ENCODE results near the gene LCN1.
"Not testable (repeated sequence)": the region's sequence is repeated elsewhere in the genome, so short reads cannot be mapped to it uniquely, and the experiment has no call there.

LCN1 gene

GRCh38 chr9:135546792-135547617, 25.8 kb downstream of the LCN1 start:
- not testable (repeated sequence) for DNase-seq (ENCODE audit: low read depth, low spot score)

DNA sequence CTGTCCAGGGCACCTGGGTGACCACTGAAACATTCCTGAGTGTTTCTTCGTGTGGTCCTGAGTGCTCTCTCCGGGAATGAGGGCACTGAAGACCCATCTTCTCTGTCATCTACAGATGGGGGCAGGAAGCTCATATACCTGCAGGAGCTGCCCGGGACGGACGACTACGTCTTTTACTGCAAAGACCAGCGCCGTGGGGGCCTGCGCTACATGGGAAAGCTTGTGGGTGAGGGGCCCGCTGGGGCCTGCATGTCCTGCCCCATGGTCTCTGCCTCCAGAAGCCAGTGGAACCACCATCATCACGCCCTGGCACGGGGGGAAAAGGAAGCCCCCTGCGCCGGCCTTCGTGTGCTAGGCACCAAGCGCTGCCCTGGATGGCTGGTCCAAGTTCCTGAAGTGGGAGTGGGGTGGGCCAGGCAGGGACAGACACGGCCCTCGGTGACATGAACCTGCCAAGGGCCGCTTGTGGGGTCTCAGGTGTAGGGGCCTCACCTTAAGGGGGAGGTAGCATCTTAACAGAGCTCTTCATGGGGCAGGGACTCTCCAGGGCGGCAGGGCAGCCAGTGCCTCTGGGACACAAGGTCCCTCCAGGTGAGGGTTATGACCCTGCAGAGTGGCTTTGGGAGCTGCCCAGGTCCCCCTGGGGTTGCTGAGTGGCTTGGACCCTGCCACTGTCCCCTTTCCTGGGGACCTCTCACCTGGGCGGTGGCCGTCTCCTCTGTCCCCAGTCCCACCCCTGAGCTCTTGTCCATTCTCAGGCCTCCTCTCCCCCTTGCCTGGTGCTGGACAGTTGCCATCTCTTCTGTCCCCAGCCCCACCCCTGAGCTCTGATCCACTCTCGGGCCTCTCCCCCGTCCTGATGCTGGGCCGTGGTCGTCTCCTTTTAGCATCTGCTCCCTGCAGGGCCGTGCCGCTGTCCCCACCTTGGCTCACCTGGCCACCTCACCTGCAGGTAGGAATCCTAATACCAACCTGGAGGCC, 26.8 kb downstream of the LCN1 start:
- no peak for DNase-seq (ENCODE audit: low read depth, low spot score)

- not testable (repeated sequence) for DNase-seq (ENCODE audit: low read depth, low spot score)
These were observed 28.5 kb downstream of the LCN1 start for GRCh38 chr9:135549478-135550343.

- no peak for DNase-seq (ENCODE audit: low read depth, low spot score)
These were observed 29.2 kb downstream of the LCN1 start for GRCh38 chr9:135550344-135550918.

DNA sequence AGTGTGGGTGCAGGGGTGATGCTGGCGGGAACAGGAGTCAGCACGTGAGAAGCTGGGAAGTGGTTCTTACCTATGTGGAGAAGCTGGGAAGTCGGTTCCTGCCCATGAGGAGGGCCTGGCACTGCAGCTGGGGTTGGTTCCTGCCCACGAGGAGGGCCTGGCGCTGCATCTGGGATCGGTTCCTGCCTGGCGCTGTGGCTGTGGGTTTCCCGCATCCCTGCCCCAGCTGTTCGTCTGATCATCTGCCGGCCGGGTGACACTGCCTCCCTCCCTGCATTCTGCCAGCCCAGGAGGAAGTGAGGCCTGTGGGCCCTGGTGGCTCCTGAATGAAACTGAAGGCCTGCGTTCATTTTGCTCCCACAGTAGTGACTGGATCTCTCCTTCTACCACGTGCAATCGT, 29.8 kb downstream of the LCN1 start:
- DNase-seq (ENCODE audit: low read depth, low spot score): no peak

GRCh38 chr9:135551456-135551855, 30.2 kb downstream of the LCN1 start:
- DNase-seq (ENCODE audit: low read depth, low spot score): no peak

- DNase-seq (ENCODE audit: low read depth, low spot score): no peak
These were observed 30.9 kb downstream of the LCN1 start for GRCh38 chr9:135552021-135552697.

GRCh38 chr9:135552698-135553171, 31.5 kb downstream of the LCN1 start:
- no peak for DNase-seq (ENCODE audit: low read depth, low spot score)

DNA sequence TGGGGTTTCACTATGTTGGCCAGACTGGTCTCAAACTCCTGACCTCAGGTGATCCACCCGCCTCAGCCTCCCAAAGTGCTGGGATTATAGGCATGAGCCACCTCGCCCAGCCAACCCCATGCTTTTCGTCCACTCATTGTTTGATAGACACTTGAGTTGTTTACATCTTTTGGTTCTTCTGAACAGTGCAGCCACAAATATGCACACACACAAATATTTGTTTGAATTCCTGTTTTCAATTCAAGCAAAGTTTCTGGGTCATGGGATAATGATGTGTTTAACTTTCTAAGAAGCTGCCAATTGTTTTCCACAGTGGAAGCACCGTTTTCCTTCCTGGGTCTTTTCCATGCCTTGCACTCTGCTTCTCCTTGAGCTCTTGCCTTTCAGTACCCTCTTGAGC, 33.5 kb downstream of the LCN1 start:
- DNase-seq (ENCODE audit: low read depth, low spot score): no peak

GRCh38 chr9:135555203-135555602, 34.0 kb downstream of the LCN1 start:
- no peak for DNase-seq (ENCODE audit: low read depth, low spot score)

GRCh38 chr9:135555910-135556309, 34.7 kb downstream of the LCN1 start:
- no peak for DNase-seq (ENCODE audit: low read depth, low spot score)

DNA sequence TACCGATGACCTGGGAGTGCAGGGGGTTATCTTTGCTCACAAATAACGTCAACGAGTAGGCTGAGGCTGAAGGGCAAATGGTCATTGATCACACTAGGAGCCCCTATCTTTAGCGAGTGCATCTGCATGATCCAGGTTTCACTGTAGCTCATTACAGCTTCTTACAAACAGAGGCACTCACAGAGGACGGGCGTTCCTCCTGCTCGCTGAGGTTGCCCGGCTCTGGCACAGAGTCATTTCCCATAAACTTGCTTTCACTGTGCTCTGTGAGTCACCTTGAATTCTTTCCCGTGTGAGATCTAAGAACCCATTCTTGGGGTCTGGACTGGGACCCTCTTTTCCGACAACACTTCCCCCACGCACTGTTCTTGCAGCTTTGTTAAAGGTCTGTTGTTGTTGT, 38.4 kb downstream of the LCN1 start:
- DNase-seq (ENCODE audit: low read depth, low spot score): no peak

- no peak for DNase-seq (ENCODE audit: low read depth, low spot score)
These were observed 40.4 kb downstream of the LCN1 start, which contains the start of gene PAEP for GRCh38 chr9:135561391-135562234. TSS of gene PAEP (plus strand) at chr9:135561756.

GRCh38 chr9:135562235-135562745, 41.0 kb downstream of the LCN1 start:
- no peak for DNase-seq (ENCODE audit: low read depth, low spot score)

- DNase-seq (ENCODE audit: low read depth, low spot score): no peak
These were observed 41.8 kb downstream of the LCN1 start for GRCh38 chr9:135563039-135563476.

DNA sequence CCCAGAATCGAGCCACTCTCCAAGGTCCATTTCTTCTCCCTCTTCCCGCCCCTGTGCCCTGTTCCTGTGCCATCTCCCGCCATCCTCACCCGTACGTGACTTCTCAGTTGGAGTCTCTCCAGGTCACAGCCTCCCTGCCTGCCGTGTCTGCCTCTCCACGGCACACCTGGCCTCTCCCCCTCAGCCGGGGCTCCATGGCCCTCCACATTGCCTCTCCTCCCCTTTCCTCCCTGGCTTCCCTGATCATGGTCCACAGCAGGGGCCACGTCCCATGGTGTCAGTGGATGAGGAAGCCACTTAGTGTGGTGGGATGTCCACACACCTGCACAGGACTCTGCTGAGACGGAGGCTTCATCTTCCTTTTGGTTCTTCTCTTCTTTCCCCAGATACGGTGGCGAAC, 42.6 kb downstream of the LCN1 start:
- no peak for DNase-seq (ENCODE audit: low read depth, low spot score)

DNA sequence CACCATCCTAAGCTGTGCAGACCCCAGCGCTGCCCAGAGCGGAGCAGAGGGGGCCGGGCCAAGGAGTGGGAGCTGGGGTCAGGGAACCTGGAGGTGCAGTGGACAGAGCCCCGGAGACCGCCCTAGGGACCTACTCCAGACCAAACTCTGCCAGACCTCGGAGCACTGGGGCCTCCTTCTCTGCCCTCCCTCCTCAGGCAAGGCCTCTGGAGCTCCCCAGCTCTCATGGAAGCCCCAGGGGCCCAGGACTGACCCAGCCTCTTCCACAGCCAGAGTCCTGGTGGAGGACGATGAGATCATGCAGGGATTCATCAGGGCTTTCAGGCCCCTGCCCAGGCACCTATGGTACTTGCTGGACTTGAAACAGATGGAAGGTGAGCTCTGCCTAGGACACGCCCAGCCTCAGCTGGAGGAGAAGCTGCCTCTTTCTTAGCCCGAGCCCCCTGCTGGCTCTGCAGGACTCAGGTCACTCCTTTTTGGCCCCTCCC, 43.9 kb downstream of the LCN1 start:
- no peak for DNase-seq (ENCODE audit: low read depth, low spot score)

DNA sequence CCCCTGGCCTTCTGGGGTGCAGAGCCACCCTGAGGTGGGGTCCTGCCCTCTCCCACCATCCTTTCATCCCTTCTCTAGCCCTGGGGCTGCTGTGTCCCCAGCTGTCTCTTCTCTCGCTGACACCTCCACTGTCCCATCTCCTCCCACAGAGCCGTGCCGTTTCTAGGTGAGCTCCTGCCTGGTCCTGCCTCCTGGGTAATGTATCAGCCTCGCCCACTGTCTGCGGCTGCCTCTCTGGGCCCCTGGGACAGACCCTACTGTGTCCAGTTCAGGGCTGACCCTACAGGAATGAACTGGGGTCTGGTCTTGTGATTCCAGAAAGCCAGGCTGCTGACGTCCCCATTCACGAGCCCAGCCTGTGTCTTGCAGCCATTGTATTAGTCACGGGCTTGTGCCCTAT, 44.4 kb downstream of the LCN1 start:
- DNase-seq (ENCODE audit: low read depth, low spot score): no peak

DNA sequence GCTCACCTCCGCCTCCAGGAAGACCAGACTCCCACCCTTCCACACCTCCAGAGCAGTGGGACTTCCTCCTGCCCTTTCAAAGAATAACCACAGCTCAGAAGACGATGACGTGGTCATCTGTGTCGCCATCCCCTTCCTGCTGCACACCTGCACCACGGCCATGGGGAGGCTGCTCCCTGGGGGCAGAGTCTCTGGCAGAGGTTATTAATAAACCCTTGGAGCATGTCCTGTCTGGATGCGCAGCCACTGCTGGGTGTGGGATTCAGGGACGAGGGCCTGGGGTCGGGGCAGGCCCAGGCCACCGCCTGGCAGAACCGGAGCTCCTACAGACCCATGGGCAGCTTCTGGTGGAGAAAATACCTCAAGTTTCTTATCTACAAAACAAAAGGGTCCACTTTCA, 45.3 kb downstream of the LCN1 start:
- DNase-seq (ENCODE audit: low read depth, low spot score): no peak

All from activated naive CD8-positive, alpha-beta T cell treated with anti-CD3 and anti-CD28 coated beads, Interleukin-2, amount 50 U/mL, for 16 hours (primary cell).